Measurements from ENCODE around the gene SPPL3.
"Not testable (repeated sequence)": the region's sequence is repeated elsewhere in the genome, so short reads cannot be mapped to it uniquely, and the experiment has no call there.

Gene SPPL3

GRCh38 chr12:120843472-120843871 is 60.7 kb downstream of the SPPL3 start:
- DNase-seq (ENCODE audit: low read depth), result no peak

- no peak for DNase-seq (ENCODE audit: low read depth)
Observed at GRCh38 chr12:120842595-120842994, 61.6 kb downstream of the SPPL3 start.

- DNase-seq (ENCODE audit: low read depth), result no peak
Observed at GRCh38 chr12:120841525-120841924, 62.6 kb downstream of the SPPL3 start.

GRCh38 chr12:120839503-120839902 is 64.7 kb downstream of the SPPL3 start:
- DNase-seq (ENCODE audit: low read depth), result no peak

- DNase-seq (ENCODE audit: low read depth), result not testable (repeated sequence)
Observed at GRCh38 chr12:120838629-120839383, 65.4 kb downstream of the SPPL3 start.

GRCh38 chr12:120836114-120836684 is 68.0 kb downstream of the SPPL3 start:
- DNase-seq (ENCODE audit: low read depth), result no peak

- DNase-seq (ENCODE audit: low read depth), result no peak
Observed at GRCh38 chr12:120835657-120836056, 68.5 kb downstream of the SPPL3 start.

- DNase-seq (ENCODE audit: low read depth), result no peak
Observed at GRCh38 chr12:120835304-120835612, 68.9 kb downstream of the SPPL3 start.

- DNase-seq (ENCODE audit: low read depth), result no peak
Observed at GRCh38 chr12:120834489-120835303, 69.5 kb downstream of the SPPL3 start.

GRCh38 chr12:120833849-120834248 is 70.3 kb downstream of the SPPL3 start:
- peak; percentile 15 for DNase-seq (ENCODE audit: low read depth)

GRCh38 chr12:120832737-120833136 is 71.4 kb downstream of the SPPL3 start:
- DNase-seq (ENCODE audit: low read depth), result no peak

- no peak for DNase-seq (ENCODE audit: low read depth)
Observed at GRCh38 chr12:120831648-120832267, 72.4 kb downstream of the SPPL3 start.

GRCh38 chr12:120830966-120831365 is 73.2 kb downstream of the SPPL3 start:
- DNase-seq (ENCODE audit: low read depth), result no peak

- no peak for DNase-seq (ENCODE audit: low read depth)
Observed at GRCh38 chr12:120830052-120830940, 73.9 kb downstream of the SPPL3 start.

GRCh38 chr12:120826335-120826734 is 77.8 kb downstream of the SPPL3 start:
- DNase-seq (ENCODE audit: low read depth), result no peak

GRCh38 chr12:120825337-120825736 is 78.8 kb downstream of the SPPL3 start:
- no peak for DNase-seq (ENCODE audit: low read depth)

GRCh38 chr12:120822832-120823503 is 81.2 kb downstream of the SPPL3 start:
- no peak for DNase-seq (ENCODE audit: low read depth)

GRCh38 chr12:120821878-120822277 is 82.3 kb downstream of the SPPL3 start:
- no peak for DNase-seq (ENCODE audit: low read depth)

GRCh38 chr12:120820884-120821510 is 83.2 kb downstream of the SPPL3 start:
- no peak for DNase-seq (ENCODE audit: low read depth)

GRCh38 chr12:120818416-120818815 is 85.7 kb downstream of the SPPL3 start:
- DNase-seq (ENCODE audit: low read depth), result no peak
